ENCODE measurements around the gene FIBIN.

- no peak for TF ChIP-seq CTCF (IDR thresholded peaks at IDR 0.05; ENCODE audit: poor library complexity)
- TF ChIP-seq EZH2phosphoT487 (IDR thresholded peaks at IDR 0.05; ENCODE audit: low read depth, severe bottlenecking, unreplicated experiment), result no peak
These were observed 48.8 kb upstream of the FIBIN start for GRCh38 chr11:26944866-26945664.

All from hepatocyte (in vitro differentiated cells).